ENCODE results near the gene STARD4. TPM values are rescaled to one million over a fixed set of nuclear protein-coding genes. Genes with fewer than 3 reads are reported as not detected.

The STARD4 gene
- total and polyA plus RNA-seq, 2 of the 13 experiments (the other 11 are each of a cell fraction or from before 2014, with no cell fraction given) = 27.4 to 66.9 TPM

GRCh38 chr5:111548992-111549649 lies 36.8 kb upstream of the STARD4 start:
- FAIRE-seq (no peak), ATAC-seq (no peak), DNase-seq (ENCODE audit: low spot score) (no peak)
- BruUV-seq (replicated peaks) = no TSS peak
- H3K36me3 ChIP-seq (replicated peaks in 1 of 2; ENCODE audit: control insufficient read depth in 1 of 2, insufficient read depth in 2 of 2, low read length in 2 of 2) = no peaks in the 10 kb centered on the region
- TF ChIP-seq ZNF563 (CRISPR knock-in tag; IDR thresholded peaks at IDR 0.05) (no peak), ZNF318 (CRISPR knock-in tag; IDR thresholded peaks at IDR 0.05) (no peak), RARA (CRISPR knock-in tag; IDR thresholded peaks at IDR 0.05) (no peak), PLRG1 (conservative IDR thresholded peaks at IDR 0.05) (no peak), POLR2G (IDR thresholded peaks at IDR 0.05; ENCODE audit: low read depth, low read length) (no peak), ZNF768 (CRISPR knock-in tag; IDR thresholded peaks at IDR 0.05) (no peak), RFX3 (CRISPR knock-in tag; IDR thresholded peaks at IDR 0.05) (no peak), ZMAT3 (CRISPR knock-in tag; conservative IDR thresholded peaks at IDR 0.05) (no peak)
- no peaks in the 10 kb centered on the region for H3K9me3 ChIP-seq (ENCODE audit: low read length)
- no peaks in the 10 kb centered on the region for H4K20me1 ChIP-seq (ENCODE audit: insufficient read depth, low read length)
- H3K9ac ChIP-seq (ENCODE audit: insufficient read depth, low read depth, low read length) = no peak overlapping the region
- H3K27me3 ChIP-seq (ENCODE audit: control insufficient read depth in 1 of 2, insufficient read depth in 2 of 2, low read length in 2 of 2) = no peaks in the 10 kb centered on the region; a peak in 1 of 5 replicates
- no peak overlapping the region for H3K4me3 ChIP-seq (replicated peaks in 1 of 3; ENCODE audit: insufficient read depth in 1 of 3, low read depth in 2 of 3, low read length in 3 of 3)
- H3K4me1 ChIP-seq (ENCODE audit: insufficient read depth, low read length) = no peaks in the 10 kb centered on the region
- CTCF ChIA-PET (ENCODE audit: low intra/inter-chr PET ratio, low total read pairs) = interaction anchor here (4.0 kb wide), 1 partner anchor 598 kb away, joined by 38 read pairs; no protein-coding TSS in a partner anchor
- intact Hi-C loops (cut with micrococcal nuclease; ENCODE audit: unreplicated experiment) = no loop called here
- H3K27ac ChIP-seq (ENCODE audit: extremely low read length, insufficient read depth, low read length) = no peak overlapping the region
- POLR2A ChIA-PET = no interaction called here
- 5% methylated on average over 6 of the region's 6 CpGs for WGBS (ENCODE audit: low lambda C conversion rate)
- no peak overlapping the region for H2AFZ ChIP-seq (ENCODE audit: low read length)
- in situ Hi-C loops (cut with HindIII; ENCODE audit: extremely low pct_ligation_motif_present, low pct_unique_long_range_greater_than_20kb) = no loop called here
- H3K79me2 ChIP-seq (ENCODE audit: insufficient read depth, low read length) = no peaks in the 10 kb centered on the region
- no peak overlapping the region for H3K4me2 ChIP-seq (ENCODE audit: low read depth, low read length)
